Upper lobe of left lung (tissue), 4 donors: ENCODE data around the gene CENPP.

ENCODE experiments used
- EP300 ChIP-seq, 4 donors: sonication (generic); formaldehyde crosslinking; IDR thresholded peaks; one replicate each; pipeline ENCODE4 v1.5.1; 2017; ENCODE audit warnings: antibody characterized with exemption in 4 of 4, control low read depth in 2 of 4
- POLR2A ChIP-seq, 4 donors: fragments of 450-650 bp; IDR thresholded peaks; one replicate each; pipeline ENCODE4 v1.5.1; 2016 to 2017; ENCODE audit warnings: antibody characterized with exemption in 4 of 4, mild to moderate bottlenecking in 2 of 4
- POLR2AphosphoS5 ChIP-seq, 2 donors: sonication (generic); formaldehyde crosslinking; IDR thresholded peaks; one replicate each; pipeline ENCODE4 v1.5.1; 2017; ENCODE audit warnings: antibody characterized with exemption in 2 of 2
- TF ChIP-seq, protein P1 (sequence below), 6 experiments: fragments of 450-650 bp in 4 of 6; fragments of 200-600 bp in 2 of 6; sonication (generic) in 2 of 6; IDR thresholded peaks; one replicate each; pipeline ENCODE4 v1.5.1; 2016 to 2019; ENCODE audit warnings: antibody characterized with exemption in 6 of 6

GRCh38 chr9:92655366-92655765 lies 329.6 kb downstream of the CENPP start:
- TF ChIP-seq, protein P1, sequence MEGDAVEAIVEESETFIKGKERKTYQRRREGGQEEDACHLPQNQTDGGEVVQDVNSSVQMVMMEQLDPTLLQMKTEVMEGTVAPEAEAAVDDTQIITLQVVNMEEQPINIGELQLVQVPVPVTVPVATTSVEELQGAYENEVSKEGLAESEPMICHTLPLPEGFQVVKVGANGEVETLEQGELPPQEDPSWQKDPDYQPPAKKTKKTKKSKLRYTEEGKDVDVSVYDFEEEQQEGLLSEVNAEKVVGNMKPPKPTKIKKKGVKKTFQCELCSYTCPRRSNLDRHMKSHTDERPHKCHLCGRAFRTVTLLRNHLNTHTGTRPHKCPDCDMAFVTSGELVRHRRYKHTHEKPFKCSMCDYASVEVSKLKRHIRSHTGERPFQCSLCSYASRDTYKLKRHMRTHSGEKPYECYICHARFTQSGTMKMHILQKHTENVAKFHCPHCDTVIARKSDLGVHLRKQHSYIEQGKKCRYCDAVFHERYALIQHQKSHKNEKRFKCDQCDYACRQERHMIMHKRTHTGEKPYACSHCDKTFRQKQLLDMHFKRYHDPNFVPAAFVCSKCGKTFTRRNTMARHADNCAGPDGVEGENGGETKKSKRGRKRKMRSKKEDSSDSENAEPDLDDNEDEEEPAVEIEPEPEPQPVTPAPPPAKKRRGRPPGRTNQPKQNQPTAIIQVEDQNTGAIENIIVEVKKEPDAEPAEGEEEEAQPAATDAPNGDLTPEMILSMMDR (IDR thresholded peaks at IDR 0.05): no peak
- TF ChIP-seq EP300 (IDR thresholded peaks at IDR 0.05) (no peak), POLR2AphosphoS5 (IDR thresholded peaks at IDR 0.05) (no peak), POLR2A (IDR thresholded peaks at IDR 0.05) (no peak)
